Ishikawa (cell line): ENCODE measurements around the gene HYCC2.

ENCODE experiments used
- CEBPB ChIP-seq: IDR thresholded peaks from 2 replicates; pipeline ENCODE4 v1.6.1; 2012
- CREB1 ChIP-seq: IDR thresholded peaks from 2 replicates; pipeline ENCODE4 v1.6.1; 2012; ENCODE audit warnings: low read depth
- EGR1 ChIP-seq: IDR thresholded peaks from 2 replicates; pipeline ENCODE4 v1.6.1; 2012
- EP300 ChIP-seq: IDR thresholded peaks from 2 replicates; pipeline ENCODE4 v1.6.1; 2012; ENCODE audit warnings: borderline replicate concordance
- FOXM1 ChIP-seq: IDR thresholded peaks from 2 replicates; pipeline ENCODE4 v1.6.1; 2012; ENCODE audit warnings: low read depth, borderline replicate concordance
- NFIC ChIP-seq: IDR thresholded peaks from 2 replicates; pipeline ENCODE4 v1.6.1; 2012
- RAD21 ChIP-seq: IDR thresholded peaks from 2 replicates; pipeline ENCODE4 v1.6.1; 2012; ENCODE audit warnings: low read depth
- TAF1 ChIP-seq: IDR thresholded peaks from 2 replicates; pipeline ENCODE4 v1.6.1; 2012; ENCODE audit warnings: low read depth, mild to moderate bottlenecking
- TCF12 ChIP-seq: IDR thresholded peaks from 2 replicates; pipeline ENCODE4 v1.6.1; 2012; ENCODE audit warnings: low read depth
- TEAD4 ChIP-seq: IDR thresholded peaks from 2 replicates; pipeline ENCODE4 v1.6.1; 2012
- YY1 ChIP-seq: IDR thresholded peaks from 2 replicates; pipeline ENCODE4 v1.6.1; 2012; ENCODE audit warnings: low read depth
- ZBTB7A ChIP-seq: IDR thresholded peaks from 2 replicates; pipeline ENCODE4 v1.6.1; 2012; ENCODE audit warnings: low read depth
- TF ChIP-seq, protein P1 (sequence below): IDR thresholded peaks from 2 replicates; pipeline ENCODE4 v1.6.1; 2012; ENCODE audit warnings: low read depth, mild to moderate bottlenecking
- TF ChIP-seq, protein P2 (sequence below): IDR thresholded peaks from 2 replicates; pipeline ENCODE4 v1.6.1; 2012
- TF ChIP-seq, protein P3 (sequence below): IDR thresholded peaks from 2 replicates; pipeline ENCODE4 v1.6.1; 2012

HYCC2 gene

DNA sequence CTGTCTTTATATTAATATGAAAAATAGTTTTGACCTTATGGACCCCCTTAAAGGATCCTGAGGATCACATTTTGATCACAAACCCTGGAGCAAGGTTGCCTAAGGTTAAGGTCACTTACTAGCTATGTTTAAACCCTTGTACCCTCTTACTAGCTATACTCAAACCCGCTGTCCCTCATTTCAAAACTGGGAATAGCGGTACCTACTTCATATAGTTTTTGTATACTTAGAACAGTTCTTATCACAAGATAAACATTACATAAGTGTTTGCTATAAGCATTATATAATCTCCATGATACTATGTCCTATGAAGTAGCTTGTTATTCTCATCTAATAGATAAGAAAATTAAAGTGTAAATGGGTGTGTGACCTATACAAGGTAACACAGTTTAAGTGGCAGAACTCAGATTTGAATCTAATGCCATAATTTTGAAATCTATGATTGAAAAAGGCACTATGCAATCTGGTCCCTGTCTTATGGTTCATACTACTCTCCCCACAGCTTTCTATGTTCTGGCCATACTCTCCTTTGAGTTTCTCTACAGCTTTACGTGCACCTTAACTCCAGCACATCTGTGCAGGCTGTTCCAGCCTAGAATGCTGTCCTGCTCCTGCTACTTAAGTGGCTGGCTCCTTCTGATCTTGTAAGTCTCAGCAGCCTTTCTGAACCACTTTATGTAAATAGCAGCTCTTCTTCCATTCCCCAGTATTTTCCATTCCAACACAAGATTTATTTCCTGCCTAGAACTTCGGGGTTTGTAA is 30.4 kb downstream of the HYCC2 start:
- no peak for TF ChIP-seq CEBPB
- no peak for TF ChIP-seq TAF1
- TF ChIP-seq, protein P1, sequence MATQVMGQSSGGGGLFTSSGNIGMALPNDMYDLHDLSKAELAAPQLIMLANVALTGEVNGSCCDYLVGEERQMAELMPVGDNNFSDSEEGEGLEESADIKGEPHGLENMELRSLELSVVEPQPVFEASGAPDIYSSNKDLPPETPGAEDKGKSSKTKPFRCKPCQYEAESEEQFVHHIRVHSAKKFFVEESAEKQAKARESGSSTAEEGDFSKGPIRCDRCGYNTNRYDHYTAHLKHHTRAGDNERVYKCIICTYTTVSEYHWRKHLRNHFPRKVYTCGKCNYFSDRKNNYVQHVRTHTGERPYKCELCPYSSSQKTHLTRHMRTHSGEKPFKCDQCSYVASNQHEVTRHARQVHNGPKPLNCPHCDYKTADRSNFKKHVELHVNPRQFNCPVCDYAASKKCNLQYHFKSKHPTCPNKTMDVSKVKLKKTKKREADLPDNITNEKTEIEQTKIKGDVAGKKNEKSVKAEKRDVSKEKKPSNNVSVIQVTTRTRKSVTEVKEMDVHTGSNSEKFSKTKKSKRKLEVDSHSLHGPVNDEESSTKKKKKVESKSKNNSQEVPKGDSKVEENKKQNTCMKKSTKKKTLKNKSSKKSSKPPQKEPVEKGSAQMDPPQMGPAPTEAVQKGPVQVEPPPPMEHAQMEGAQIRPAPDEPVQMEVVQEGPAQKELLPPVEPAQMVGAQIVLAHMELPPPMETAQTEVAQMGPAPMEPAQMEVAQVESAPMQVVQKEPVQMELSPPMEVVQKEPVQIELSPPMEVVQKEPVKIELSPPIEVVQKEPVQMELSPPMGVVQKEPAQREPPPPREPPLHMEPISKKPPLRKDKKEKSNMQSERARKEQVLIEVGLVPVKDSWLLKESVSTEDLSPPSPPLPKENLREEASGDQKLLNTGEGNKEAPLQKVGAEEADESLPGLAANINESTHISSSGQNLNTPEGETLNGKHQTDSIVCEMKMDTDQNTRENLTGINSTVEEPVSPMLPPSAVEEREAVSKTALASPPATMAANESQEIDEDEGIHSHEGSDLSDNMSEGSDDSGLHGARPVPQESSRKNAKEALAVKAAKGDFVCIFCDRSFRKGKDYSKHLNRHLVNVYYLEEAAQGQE: no peak
- no peak for TF ChIP-seq FOXM1
- no peak for TF ChIP-seq YY1
- no peak for TF ChIP-seq EGR1
- no peak for TF ChIP-seq RAD21

DNA sequence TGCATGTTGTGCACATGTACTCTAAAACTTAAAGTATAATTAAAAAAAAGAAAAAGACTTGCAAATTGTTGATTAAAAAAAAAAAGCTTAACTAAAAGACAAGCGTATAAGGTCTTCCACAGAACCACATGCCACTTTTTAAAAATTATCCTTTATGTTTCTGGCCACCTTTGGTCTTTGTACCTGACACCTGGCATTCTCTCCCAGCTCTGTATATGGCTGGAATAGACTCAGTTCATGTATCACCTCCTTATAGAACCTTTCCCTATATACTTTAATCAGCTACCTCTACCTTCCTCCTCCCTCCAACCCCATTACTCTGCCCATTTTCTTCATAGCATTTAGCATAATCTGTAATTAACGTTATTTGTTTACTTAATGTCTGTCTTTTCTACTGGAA is 32.6 kb downstream of the HYCC2 start:
- TF ChIP-seq CREB1 (no peak), YY1 (no peak), NFIC (no peak), TEAD4 (no peak), TCF12 (no peak), FOXM1 (no peak), EGR1 (no peak), ZBTB7A (no peak), CEBPB (no peak), EP300 (no peak), TAF1 (no peak), RAD21 (no peak)
- TF ChIP-seq, protein P1: no peak
- TF ChIP-seq, protein P2, sequence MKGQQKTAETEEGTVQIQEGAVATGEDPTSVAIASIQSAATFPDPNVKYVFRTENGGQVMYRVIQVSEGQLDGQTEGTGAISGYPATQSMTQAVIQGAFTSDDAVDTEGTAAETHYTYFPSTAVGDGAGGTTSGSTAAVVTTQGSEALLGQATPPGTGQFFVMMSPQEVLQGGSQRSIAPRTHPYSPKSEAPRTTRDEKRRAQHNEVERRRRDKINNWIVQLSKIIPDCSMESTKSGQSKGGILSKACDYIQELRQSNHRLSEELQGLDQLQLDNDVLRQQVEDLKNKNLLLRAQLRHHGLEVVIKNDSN: no peak
- TF ChIP-seq, protein P3, sequence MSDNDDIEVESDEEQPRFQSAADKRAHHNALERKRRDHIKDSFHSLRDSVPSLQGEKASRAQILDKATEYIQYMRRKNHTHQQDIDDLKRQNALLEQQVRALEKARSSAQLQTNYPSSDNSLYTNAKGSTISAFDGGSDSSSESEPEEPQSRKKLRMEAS: no peak

DNA sequence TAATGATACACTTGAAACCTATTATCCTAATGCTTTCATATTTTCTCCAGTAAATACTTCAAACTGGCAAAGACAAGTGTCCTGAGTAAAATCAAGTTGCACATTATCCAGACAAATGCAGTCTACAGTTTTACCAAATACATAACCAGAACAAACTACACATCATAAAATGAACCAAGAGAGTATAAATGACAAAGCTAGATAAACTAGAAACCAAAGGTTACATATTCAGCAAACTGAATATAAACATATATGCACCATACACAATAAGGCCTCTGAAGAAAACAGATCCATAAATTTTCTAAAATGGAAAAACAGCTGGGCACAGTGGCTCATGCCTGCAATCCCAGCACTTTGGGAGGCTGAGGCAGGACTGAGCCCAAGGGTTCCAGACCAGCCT is 47.0 kb downstream of the HYCC2 start:
- TF ChIP-seq CREB1 (no peak), TEAD4 (no peak), TAF1 (no peak)

DNA sequence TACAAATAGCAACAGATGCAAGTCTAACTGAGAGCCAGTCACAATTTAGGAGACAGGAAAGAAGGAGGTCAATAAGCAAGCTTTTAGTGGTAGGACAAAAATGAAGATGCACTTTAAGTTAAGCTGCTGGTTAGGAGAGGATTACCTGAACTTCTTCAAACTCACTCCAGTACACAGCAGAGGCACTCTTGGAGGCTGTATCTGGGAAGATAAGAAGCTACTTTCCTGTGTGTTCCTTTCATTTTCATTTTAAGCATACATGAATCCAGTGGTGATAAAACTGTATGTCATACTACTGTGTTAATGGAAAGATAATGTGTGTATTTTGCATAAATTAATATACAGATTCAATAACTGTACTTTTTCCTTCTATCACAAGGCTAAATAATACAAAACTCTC is 49.6 kb downstream of the HYCC2 start:
- TF ChIP-seq FOXM1 (no peak), EP300 (no peak), YY1 (no peak), TCF12 (no peak), CREB1 (no peak), ZBTB7A (no peak), TAF1 (no peak), RAD21 (no peak), CEBPB (no peak), TEAD4 (no peak)
- TF ChIP-seq, protein P3: no peak
- TF ChIP-seq, protein P1: no peak
- TF ChIP-seq, protein P2: no peak
